ENCODE measurements around the gene CMYA5.

The CMYA5 gene

GRCh38 chr5:79841172-79841571 is 151.5 kb downstream of the CMYA5 start:
- no peak for DNase-seq

DNA sequence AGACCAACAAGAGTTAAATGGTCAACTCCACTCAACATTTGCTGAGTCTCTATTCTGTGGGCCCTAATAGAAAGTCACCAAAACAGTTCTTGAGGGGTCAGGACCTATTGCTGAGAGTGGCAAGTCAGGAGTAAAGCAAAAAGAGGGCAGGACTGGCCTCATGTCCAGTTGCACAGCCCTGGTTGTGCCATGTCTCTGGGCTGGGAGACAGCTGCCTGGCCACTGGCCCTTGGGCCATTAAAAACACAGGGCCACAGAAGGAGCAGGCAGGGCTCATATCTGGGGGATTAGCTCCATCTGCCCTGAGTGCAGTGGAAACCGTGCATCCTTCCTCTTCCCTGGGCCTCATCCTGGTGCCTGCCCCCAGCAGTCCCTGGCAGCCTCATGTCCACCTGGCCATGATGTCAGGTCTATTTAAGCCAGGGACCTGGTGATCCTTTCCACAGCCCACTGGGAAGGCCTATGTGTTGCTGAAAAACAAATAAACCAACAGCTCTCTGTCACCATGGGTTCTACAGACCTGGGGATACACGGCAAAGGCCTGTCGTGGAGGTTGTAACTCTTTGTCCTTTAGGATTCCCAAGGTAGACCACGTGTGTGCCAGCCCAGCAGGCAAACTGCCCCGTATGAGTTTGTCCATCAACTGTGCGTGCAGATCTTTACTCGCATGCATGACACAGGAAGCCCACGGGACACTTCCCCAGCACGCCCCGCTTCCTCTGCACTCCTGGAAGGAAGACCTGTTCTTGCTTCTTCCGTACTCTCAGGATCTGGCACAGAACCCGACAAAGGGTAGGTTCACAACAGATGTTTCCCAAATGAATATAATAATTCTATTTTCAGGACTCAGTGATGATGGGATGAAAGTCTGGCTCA is 152.6 kb downstream of the CMYA5 start:
- no peak for DNase-seq

GRCh38 chr5:79842991-79843390 is 153.4 kb downstream of the CMYA5 start:
- DNase-seq, result no peak

GRCh38 chr5:79843450-79844388 is 154.1 kb downstream of the CMYA5 start:
- DNase-seq, result no peak

- DNase-seq, result no peak
These were observed 154.9 kb downstream of the CMYA5 start for GRCh38 chr5:79844571-79844970.

- DNase-seq, result no peak
These were observed 156.0 kb downstream of the CMYA5 start for GRCh38 chr5:79845448-79846197.

- no peak for DNase-seq
These were observed 156.5 kb downstream of the CMYA5 start for GRCh38 chr5:79846198-79846521.

GRCh38 chr5:79847561-79847960 is 157.9 kb downstream of the CMYA5 start:
- no peak for DNase-seq

GRCh38 chr5:79849061-79849460 is 159.4 kb downstream of the CMYA5 start:
- no peak for DNase-seq

All from DMS 273 treated with DMSO at 0.1 percent for 48 hours (cell line).